IPS-18a (cell line): ENCODE measurements around the gene CNOT3.
"Not testable (repeated sequence)": the region's sequence is repeated elsewhere in the genome, so short reads cannot be mapped to it uniquely, and the experiment has no call there.

Experiments used
- H3K27ac ChIP-seq: one replicate; pipeline ENCODE4 v1.5.1; 2013; ENCODE audit warnings: low read length
- H3K27me3 ChIP-seq: one replicate; pipeline ENCODE4 v1.6.1; 2013; ENCODE audit warnings: mild to moderate bottlenecking, low read length; ENCODE audit not compliant: control insufficient read depth, insufficient read depth
- H3K36me3 ChIP-seq: one replicate; pipeline ENCODE4 v1.6.1; 2013; ENCODE audit warnings: low read depth, low read length; ENCODE audit not compliant: control insufficient read depth
- H3K4me1 ChIP-seq: one replicate; pipeline ENCODE4 v1.6.1; 2013; ENCODE audit warnings: low read depth, low read length; ENCODE audit not compliant: control insufficient read depth
- H3K4me3 ChIP-seq: one replicate; pipeline ENCODE4 v1.5.1; 2013; ENCODE audit warnings: low read length
- H3K9ac ChIP-seq: one replicate; pipeline ENCODE4 v1.6.1; 2013; ENCODE audit warnings: mild to moderate bottlenecking, low read length, moderate library complexity
- H3K9me3 ChIP-seq: one replicate; pipeline ENCODE4 v1.6.1; 2013; ENCODE audit warnings: low read depth, low read length; ENCODE audit not compliant: control insufficient read depth

The CNOT3 gene

DNA sequence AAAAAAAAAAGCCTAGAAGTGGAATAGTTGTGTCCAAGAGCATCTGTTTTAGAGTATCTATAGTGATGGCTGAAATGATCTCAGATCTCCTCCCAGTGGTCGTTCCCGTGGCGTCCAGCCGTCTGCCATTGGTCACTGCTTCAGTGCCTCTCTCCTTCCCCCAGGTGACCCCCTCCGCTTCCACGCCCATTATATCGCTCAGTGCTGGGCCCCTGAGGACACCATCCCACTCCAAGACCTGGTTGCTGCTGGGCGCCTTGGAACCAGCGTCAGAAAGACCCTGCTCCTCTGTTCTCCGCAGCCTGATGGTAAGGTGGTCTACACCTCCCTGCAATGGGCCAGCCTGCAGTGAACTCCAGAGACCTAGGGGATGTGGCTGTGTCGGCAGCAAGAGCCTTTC, 55.4 kb downstream of the CNOT3 start:
- Histone ChIP-seq H3K36me3 (peaks cover 13% of the 10 kb centered on the region), H3K9ac (no peak overlapping the region), H3K4me3 (no peak overlapping the region), H3K4me1 (peaks cover 9% of the 10 kb centered on the region), H3K27me3 (no peaks in the 10 kb centered on the region), H3K9me3 (no peaks in the 10 kb centered on the region), H3K27ac (no peak overlapping the region)

- not testable (repeated sequence) for H3K9ac ChIP-seq, H3K4me1 ChIP-seq, H3K27me3 ChIP-seq, H3K9me3 ChIP-seq, H3K27ac ChIP-seq, H3K4me3 ChIP-seq
- H3K36me3 ChIP-seq: peaks cover 13% of the 10 kb centered on the region
Measured at GRCh38 chr19:54194463-54194862, 56.9 kb downstream of the CNOT3 start.

- no peaks in the 10 kb centered on the region for H3K27me3 ChIP-seq
- peaks cover 16% of the 10 kb centered on the region for H3K36me3 ChIP-seq
Measured at GRCh38 chr19:54196536-54196935, 59.0 kb downstream of the CNOT3 start.

GRCh38 chr19:54197121-54197520, 59.6 kb downstream of the CNOT3 start:
- no peak overlapping the region for H3K4me3 ChIP-seq
- no peaks in the 10 kb centered on the region for H3K9me3 ChIP-seq
- no peak overlapping the region for H3K9ac ChIP-seq
- H3K36me3 ChIP-seq: peaks cover 22% of the 10 kb centered on the region
- H3K27ac ChIP-seq: no peak overlapping the region
- H3K4me1 ChIP-seq: peaks cover 8% of the 10 kb centered on the region
- no peaks in the 10 kb centered on the region for H3K27me3 ChIP-seq

More at GRCh38 chr19:54196536-54196935, 59.0 kb downstream of the CNOT3 start:
- Histone ChIP-seq H3K4me1 (peaks cover 5% of the 10 kb centered on the region), H3K27ac (no peak overlapping the region), H3K9ac (no peak overlapping the region), H3K9me3 (no peaks in the 10 kb centered on the region), H3K4me3 (no peak overlapping the region)

DNA sequence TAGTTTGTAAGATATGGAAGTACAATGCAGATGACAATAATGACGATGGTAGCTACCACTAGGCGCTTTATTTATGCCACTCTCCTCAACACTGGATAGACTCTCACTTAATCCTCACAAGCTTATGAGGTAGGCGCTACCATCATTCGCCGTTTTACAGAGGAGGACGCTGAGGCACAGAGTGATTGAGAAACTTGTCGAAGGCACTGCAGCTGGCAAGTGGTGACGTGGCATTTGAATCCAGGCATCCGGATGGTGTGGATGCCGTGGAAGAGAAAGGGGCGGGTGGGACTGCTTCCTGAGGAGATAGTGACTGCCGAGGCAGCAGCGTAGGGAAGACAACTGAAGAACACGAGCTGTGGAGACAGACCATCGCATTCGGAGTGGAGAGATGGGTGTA, 61.8 kb downstream of the CNOT3 start:
- Histone ChIP-seq H3K36me3 (peaks cover 33% of the 10 kb centered on the region), H3K4me1 (peaks cover 17% of the 10 kb centered on the region), H3K4me3 (no peak overlapping the region), H3K9ac (no peak overlapping the region), H3K9me3 (no peaks in the 10 kb centered on the region), H3K27ac (no peak overlapping the region), H3K27me3 (no peaks in the 10 kb centered on the region)

DNA sequence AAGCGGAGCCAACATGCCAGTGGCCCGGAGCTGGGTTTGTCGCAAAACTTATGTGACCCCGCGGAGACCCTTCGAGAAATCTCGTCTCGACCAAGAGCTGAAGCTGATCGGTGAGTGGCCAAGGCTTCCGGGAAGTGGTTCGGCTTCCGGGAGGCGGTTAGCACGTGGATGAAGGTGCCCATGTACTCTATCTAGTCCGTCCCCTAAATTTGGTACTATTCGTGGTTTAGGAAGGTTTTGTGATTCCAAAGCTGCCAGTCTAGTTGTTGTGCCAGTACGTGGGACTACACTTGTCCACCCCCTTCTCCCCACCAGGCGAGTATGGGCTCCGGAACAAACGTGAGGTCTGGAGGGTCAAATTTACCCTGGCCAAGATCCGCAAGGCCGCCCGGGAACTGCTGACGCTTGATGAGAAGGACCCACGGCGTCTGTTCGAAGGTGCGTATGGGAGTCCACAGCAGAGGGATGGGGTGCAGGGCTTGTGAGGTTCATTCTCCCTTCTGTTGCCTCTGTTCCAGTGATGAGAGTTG, 63.7 kb downstream of the CNOT3 start:
- Histone ChIP-seq H3K27ac (peak overlapping the region; percentile 93), H3K4me3 (peak overlapping the region; percentile 77), H3K4me1 (peaks cover 19% of the 10 kb centered on the region), H3K27me3 (no peaks in the 10 kb centered on the region), H3K9me3 (no peaks in the 10 kb centered on the region), H3K9ac (peak overlapping the region; percentile 96), H3K36me3 (peaks cover 50% of the 10 kb centered on the region)

DNA sequence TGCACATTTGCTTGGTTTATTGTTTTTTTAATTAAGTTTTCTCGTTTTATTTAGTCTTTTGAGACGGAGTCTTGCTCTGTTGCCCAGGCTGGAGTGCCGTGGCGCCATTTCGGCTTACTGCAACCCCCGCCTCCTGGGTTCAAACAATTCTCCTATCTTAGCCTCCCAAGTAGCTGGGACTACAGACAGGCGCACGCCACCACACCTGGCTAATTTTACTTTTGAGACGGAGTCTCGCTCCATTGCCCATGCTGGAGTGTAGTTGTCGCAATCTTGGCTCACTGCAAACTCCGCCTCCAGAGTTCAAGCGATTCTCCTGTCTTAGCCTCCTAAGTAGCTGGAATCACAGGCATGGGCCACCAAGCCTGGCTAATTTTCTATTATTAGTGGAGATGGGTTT, 64.4 kb downstream of the CNOT3 start:
- Histone ChIP-seq H3K27ac (no peak overlapping the region), H3K4me3 (peak overlapping the region; percentile 77), H3K27me3 (no peaks in the 10 kb centered on the region), H3K36me3 (peaks cover 57% of the 10 kb centered on the region), H3K9me3 (no peaks in the 10 kb centered on the region), H3K4me1 (peaks cover 19% of the 10 kb centered on the region), H3K9ac (peak overlapping the region; percentile 96)

- peaks cover 69% of the 10 kb centered on the region for H3K36me3 ChIP-seq
- peaks cover 19% of the 10 kb centered on the region for H3K4me1 ChIP-seq
- no peaks in the 10 kb centered on the region for H3K9me3 ChIP-seq
- H3K27me3 ChIP-seq: no peaks in the 10 kb centered on the region
- peak overlapping the region; percentile 77 for H3K4me3 ChIP-seq
- H3K9ac ChIP-seq: peak overlapping the region; percentile 96
- H3K27ac ChIP-seq: no peak overlapping the region
Measured at GRCh38 chr19:54203151-54203611, 65.6 kb downstream of the CNOT3 start.

DNA sequence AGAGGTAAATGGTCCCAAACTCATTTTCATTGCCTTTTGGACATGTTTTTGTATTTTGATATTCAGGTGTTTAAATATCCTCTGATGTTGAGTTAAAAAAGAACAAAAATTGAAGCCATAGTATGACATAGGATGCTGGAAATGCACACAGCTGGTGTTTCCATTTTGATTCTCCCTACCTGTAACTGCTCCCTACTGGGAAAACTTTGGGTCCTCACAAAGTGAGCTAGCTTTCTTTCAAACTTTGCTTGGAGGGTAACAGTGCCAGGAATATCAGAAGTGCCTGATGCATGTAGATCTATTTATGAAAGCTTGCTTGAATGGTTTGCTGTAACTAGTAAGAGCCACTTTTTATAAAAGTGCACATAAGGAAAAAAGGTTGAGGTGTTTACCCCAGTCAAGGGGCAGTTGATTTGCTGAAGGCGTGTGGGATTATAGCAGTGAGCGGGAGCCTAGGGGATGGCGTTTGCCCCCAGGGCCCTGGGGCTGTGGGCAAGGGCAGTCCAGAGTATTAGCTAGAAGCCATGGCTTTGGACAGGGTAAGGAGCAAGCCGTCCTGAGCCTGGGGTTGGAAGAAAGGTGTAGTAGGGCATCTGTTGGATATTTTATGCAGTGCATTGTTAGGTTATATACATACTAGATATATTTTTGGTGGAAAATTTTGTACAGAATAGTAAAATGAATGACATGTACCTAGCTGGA, 67.4 kb downstream of the CNOT3 start:
- no peaks in the 10 kb centered on the region for H3K9me3 ChIP-seq
- H3K9ac ChIP-seq: peak overlapping the region; percentile 14
- peaks cover 19% of the 10 kb centered on the region for H3K4me1 ChIP-seq
- H3K36me3 ChIP-seq: peaks cover 71% of the 10 kb centered on the region
- H3K27me3 ChIP-seq: no peaks in the 10 kb centered on the region
- H3K27ac ChIP-seq: no peak overlapping the region
- peak overlapping the region; percentile 5 for H3K4me3 ChIP-seq
